Measurements from ENCODE around the gene CTSH.
"Not testable (repeated sequence)": the region's sequence is repeated elsewhere in the genome, so short reads cannot be mapped to it uniquely, and the experiment has no call there.

CTSH gene

GRCh38 chr15:78872972-78873792, 71.7 kb downstream of the CTSH start:
- Mint-ChIP-seq H3K4me3 (peak overlapping the region; percentile 83 to 96), H3K9me3 (no peaks in the 10 kb centered on the region), H3K27me3 (no peaks in the 10 kb centered on the region), H3K4me1 (peaks cover 59% of the 10 kb centered on the region), H3K27ac (peak overlapping the region; percentile 99 to 100)
- DNase-seq (peak; percentile 90 to 93), ATAC-seq (peak; percentile 81)

- DNase-seq (peak; percentile 96 to 97), ATAC-seq (peak; percentile 93)
- Mint-ChIP-seq H3K4me3 (peak within 1 kb of the TSS; percentile 83 to 96), H3K27me3 (no peaks in the 10 kb centered on the region), H3K27ac (peak within 1 kb of the TSS; percentile 99 to 100), H3K9me3 (no peaks in the 10 kb centered on the region), H3K4me1 (peaks cover 50% of the 10 kb centered on the region)
Observed at GRCh38 chr15:78872155-78872971, 72.5 kb downstream of the CTSH start, which contains the start of gene MORF4L1. MORF4L1 (plus strand) TSS chr15:78872890; CDS start chr15:78873018, 128 bp downstream.

- not testable (repeated sequence) for H3K9me3 Mint-ChIP-seq, DNase-seq, ATAC-seq, H3K27me3 Mint-ChIP-seq
- Mint-ChIP-seq H3K27ac (peak overlapping the region in 1 of 2 donors; percentile 100), H3K4me1 (peaks cover 43% of the 10 kb centered on the region), H3K4me3 (peak overlapping the region; percentile 83 to 96)
Observed at GRCh38 chr15:78871483-78872127, 73.2 kb downstream of the CTSH start.

All from stimulated activated naive CD8-positive, alpha-beta T cell treated with anti-CD3 and anti-CD28 coated beads, Interleukin-15, amount 100 ng/mL, for 72 hours (primary cell).